DOHH2 (cell line): ENCODE results near the gene WBP1.

Experiments
- EZH2phosphoT487 ChIP-seq: fragments of 200-600 bp; sonication (generic); IDR thresholded peaks from 2 replicates; pipeline ENCODE4 v1.6.1; 2017; ENCODE audit warnings: borderline replicate concordance, mild to moderate bottlenecking, antibody characterized with exemption, low read length, moderate library complexity, mixed read lengths
- TF ChIP-seq, protein P1 (sequence below): fragments of 200-600 bp; sonication (generic); IDR thresholded peaks from one replicate; pipeline ENCODE4 v1.5.1; 2014; ENCODE audit warnings: antibody characterized with exemption, mild to moderate bottlenecking, low read depth, low read length; ENCODE audit not compliant: poor library complexity, severe bottlenecking

DNA sequence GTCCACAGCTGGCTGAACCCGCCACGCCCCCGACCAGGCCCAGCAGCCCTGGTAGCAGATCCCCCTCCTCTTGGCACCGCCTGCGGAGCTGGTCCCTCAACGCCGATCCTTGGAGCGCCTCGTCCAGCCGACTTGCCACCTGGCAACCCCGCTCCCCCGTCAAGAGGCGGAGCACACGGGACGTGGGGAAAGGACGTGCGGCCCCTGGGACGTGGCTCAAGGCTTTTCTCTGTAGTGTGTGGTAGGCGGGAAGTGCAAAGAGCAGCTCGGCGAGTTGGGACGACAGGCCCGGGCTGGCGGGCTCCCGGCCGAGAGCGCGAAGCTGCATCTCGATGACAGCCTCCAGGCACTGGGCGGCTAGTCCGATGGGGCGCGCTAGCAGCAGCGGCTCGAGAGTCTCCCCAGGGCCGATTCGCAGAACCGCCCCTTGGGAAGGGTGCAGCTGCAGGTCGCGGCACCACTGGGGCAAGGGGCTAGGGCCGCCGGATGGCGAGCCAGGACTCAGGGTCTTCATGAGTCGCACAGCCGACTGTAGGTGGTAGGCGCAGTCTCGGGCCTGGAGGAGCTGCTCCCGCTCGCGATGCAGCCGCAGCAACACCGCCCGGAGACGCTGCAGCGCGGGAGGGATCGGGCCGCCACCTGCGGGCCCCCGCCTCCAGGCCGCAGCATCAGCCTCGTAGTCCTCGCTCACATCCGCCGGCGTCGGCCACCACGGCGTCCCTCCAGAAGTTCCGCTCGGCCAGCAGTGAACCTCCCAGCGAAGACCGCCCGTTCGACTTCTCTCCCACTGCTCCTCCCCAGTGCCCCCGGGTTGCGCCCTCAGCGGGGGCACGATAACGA is 23.9 kb downstream of the WBP1 start:
- TF ChIP-seq, protein P1, sequence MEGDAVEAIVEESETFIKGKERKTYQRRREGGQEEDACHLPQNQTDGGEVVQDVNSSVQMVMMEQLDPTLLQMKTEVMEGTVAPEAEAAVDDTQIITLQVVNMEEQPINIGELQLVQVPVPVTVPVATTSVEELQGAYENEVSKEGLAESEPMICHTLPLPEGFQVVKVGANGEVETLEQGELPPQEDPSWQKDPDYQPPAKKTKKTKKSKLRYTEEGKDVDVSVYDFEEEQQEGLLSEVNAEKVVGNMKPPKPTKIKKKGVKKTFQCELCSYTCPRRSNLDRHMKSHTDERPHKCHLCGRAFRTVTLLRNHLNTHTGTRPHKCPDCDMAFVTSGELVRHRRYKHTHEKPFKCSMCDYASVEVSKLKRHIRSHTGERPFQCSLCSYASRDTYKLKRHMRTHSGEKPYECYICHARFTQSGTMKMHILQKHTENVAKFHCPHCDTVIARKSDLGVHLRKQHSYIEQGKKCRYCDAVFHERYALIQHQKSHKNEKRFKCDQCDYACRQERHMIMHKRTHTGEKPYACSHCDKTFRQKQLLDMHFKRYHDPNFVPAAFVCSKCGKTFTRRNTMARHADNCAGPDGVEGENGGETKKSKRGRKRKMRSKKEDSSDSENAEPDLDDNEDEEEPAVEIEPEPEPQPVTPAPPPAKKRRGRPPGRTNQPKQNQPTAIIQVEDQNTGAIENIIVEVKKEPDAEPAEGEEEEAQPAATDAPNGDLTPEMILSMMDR, result no peak
- TF ChIP-seq EZH2phosphoT487, result no peak
